ENCODE measurements around the gene CT47C1. TPM values are rescaled to one million over a fixed set of nuclear protein-coding genes. Genes with fewer than 3 reads are reported as not detected.

Gene CT47C1
- total RNA-seq, 1 donor from 2014 or later = not detected

DNA sequence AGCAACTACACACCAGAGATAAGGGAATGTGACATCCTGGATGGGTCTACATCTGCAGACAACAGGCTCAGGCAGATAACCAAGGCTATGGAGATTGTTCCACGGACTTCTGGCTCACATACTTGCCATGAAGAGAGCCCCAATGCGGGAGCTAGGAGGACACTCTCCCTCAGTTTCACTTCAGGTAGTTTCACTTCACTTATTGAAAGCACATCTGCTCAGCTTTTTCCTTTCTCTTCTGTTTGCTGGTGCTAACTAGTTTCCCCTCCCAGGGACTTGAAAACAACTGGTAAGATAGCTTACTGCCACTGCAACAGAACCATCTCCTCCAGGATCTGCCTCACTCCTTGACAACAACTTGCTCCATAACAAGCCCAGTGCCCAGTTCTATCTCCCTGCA lies 1.4 kb upstream of the CT47C1 start:
- no peak for ATAC-seq
- no peak for DNase-seq (ENCODE audit: low spot score)
- intact Hi-C loops (cut with DNase I) = no loop called here

DNA sequence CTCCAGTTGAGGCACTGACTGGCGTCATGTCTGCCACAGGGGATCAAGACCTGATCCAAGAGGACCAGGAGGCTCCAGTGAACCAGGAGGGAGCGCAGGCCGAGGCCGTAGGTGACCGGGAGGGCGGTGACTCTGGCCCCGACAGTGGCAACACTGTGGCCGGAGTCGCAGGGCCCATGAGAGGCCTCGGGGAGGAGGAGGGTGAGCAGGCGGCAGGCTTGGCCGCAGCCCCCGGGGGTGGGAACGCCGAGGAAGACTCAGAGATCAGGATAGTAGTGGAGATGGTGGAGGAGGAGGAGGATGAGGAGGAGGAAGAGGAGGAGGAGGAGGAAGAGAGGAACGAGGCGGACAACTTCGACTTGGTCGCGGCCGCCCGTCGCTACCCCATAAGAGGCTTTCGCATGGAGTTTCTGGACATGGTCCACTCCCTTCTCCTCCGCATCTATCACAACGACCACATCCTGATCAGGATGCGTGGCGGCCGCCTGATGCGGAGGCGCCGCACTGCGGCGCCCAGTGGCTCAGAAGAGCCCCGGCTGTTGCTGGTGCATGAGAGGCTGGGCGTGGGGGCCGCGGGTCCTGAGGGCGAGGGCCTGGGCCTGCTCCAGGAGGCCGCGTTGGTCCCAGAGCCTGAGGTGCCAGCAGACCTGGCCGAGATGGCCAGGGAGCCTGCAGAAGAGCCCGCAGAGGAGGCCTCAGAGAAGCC lies 560 bp downstream of the CT47C1 start:
- intact Hi-C loops (cut with DNase I) = no loop called here
- no peak for ATAC-seq
- no peak for DNase-seq (ENCODE audit: low spot score)

DNA sequence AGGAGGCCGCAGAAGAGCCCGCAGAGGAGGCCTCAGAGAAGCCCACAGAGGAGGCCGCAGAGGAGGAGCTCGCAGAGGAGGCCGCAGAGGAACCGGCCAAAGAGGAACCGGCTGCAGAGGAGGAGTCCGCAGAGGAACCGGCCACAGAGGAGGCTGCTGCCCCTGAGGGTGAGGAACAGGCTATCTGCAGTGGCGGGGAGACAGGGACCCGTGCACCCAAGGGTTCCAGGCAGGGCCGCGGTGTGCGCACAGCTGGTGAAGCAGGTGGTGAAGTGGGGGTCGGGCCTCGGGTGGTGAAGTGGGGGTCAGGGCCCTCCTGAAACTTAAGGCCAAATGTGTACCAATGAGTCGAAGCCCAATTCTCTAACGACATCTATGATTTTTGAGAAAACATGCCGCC lies 1.1 kb downstream of the CT47C1 start:
- no peak for DNase-seq (ENCODE audit: low spot score)
- intact Hi-C loops (cut with DNase I) = no loop called here
- ATAC-seq = no peak

DNA sequence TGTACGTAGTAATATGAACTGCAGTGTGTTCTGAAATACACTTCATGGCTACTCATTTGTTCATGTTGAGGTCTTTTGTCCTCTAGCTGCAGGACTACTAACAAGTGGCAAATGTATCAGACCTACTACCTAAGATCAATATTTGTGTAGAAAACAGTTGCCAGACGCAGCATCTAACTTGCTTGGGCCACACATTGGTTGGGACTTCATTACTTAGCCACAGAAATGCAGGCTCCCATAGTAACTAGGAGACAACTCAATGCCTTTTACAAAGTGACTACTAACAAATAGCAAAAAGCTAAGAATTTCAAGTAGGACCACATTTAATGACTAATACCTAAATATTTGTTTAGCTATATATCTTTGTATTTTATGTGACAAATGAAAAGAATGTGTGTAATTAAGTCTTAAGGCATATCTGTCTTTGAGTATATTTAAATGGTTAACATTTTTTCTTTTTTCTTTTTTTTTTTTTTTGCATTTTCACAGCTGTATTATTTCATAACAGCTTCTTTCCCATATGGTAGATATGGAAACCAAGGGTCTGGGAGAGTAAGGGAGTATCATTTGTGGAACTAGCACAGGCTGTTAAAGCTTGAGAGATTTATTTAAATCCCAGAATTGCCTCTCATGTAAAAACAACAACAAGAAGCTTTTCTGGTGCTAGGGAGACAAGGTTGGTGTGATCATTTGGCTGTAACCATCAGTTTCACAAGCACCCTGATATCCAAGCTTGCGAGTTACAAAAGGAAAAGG lies 2.7 kb downstream of the CT47C1 start:
- no peak for ATAC-seq

DNA sequence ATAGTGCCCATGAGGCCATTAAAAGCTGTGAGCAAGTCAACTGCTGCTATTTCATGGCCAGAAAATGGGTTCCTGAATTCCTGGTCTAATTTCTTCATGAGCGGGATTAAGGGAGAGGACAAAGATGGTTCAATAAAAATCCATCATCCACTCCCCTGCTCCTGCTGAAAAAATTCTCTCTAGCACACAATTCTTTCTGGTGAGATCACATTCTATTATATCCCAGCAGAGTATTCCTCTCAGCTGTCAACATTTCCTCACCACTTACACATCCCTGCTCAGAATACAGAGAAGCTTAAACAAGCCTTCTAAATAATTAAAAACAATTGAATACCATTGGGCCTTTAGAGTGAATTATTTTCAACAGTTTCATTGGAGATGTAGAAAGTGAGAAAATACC lies 9.5 kb downstream of the CT47C1 start:
- intact Hi-C loops (cut with DNase I) = no loop called here
- no peak for ATAC-seq

More for the DNA sequence above, 2.7 kb downstream of the CT47C1 start:
- DNase-seq (ENCODE audit: low spot score) = no peak
- intact Hi-C loops (cut with DNase I) = no loop called here

DNA sequence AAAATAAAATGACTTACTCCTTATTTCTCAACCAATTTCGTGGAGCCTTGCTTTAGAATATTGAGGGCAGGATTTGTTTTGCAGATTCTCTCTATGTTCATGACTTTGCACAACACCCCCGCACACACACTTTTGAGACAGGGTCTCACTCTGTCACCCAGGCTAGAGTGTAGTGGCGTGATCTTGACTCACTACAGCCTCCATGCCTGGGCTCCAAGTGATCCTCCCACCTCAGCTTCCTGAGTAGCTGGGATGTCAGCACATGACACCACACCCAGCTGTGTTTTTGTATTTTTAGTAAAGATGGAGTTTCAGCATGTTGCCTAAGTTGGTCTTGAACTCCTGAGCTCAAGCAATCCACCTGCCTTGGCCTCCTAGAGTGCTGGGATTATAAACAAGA lies 12.0 kb downstream of the CT47C1 start:
- intact Hi-C loops (cut with DNase I) = no loop called here
- DNase-seq (ENCODE audit: low spot score) = no peak
- ATAC-seq = no peak

More for the DNA sequence above, 9.5 kb downstream of the CT47C1 start:
- DNase-seq (ENCODE audit: low spot score) = no peak

DNA sequence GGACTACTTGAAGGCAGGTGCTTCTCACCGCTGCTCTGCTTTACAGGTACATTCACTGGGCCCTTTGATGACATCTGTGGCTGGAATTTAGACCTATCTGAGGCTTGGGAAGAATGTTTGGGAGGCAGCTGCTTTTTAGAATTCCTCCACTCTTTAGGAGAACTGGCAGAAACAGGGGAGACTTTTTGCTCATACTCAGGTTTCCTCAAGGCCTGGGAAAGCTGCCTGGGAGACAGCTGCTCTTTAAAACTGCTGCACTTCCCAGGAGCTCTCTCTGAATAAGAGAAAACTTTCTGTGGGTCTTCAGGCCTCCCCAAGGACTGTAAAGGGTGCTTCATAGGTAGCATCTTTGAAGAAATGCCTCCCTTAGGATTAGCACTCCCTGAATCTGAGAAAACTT lies 14.3 kb downstream of the CT47C1 start:
- intact Hi-C loops (cut with DNase I) = no loop called here
- no peak for DNase-seq (ENCODE audit: low spot score)
- no peak for ATAC-seq

DNA sequence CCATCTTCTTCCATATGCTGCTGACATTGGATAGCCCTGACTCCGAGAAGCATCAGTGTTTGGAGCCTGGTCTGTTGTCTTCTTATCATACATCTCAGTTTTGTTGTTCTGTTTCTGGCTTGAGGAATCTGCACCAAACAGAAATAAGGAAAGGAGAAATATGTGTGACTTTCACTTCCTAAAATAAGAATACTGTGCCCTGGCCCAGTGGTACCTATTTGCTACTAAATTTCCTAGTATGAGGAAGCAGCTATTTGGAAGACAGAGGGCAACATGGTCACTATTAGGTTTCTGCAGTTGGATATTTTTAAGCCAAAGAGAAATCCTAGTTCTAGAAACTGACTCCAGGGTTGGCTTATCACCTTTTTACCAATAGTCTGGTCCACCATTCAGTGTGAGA lies 16.8 kb downstream of the CT47C1 start:
- no peak for ATAC-seq
- no peak for DNase-seq (ENCODE audit: low spot score)
- intact Hi-C loops (cut with DNase I) = no loop called here

DNA sequence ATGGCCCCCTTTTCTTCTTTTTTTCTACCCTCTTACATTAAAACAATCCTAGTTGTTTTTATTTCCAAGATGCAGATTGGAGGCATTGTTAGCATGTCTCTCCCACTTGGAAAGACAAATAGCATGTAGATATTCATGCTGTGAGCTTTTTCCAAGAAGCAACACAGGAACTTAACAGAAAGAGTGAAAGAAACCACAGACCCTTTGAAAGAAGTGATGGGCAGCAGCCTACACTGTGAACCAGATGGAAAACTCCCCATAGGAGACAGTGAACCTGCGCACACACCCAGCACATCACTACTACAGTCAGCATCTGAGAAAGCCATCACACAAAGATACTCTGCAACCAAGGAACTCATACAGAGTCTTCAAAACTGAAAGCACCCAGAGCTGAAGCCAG lies 17.8 kb downstream of the CT47C1 start:
- ATAC-seq (no peak), DNase-seq (ENCODE audit: low spot score) (no peak)
- intact Hi-C loops (cut with DNase I) = no loop called here

DNA sequence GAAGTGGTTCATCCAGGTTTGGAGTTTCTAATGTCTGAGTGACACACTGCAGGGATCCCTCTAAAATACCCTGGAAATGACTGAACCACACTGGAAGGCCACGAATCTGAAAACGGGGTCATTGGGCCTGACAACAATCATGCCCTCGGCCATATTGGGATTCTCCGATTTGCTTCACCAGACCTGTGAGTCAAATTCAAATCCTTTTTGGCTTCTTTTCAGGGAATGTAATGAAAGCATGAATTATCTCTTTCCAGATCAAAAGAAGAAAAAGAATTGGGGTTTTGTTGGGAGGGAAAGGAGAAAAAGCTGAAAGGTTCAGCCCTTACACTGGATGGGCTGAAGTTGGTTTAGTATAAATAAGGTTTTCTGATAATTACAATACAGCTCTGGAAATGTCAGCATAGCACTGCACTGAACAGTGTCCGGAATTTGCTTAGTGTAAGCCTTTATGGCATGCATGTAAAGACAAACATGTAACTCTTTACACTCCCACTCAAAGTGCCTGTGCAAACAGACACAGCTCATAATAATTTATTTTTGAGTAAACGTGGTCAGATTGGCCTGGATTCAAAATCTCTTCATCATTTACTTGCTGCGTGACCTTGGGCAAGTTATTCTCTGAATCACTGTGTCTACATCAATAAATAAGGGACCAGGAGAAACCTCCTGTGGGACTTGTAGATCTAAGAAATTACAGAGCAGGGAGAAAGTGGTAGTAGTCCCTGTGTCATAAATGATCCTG lies 21.4 kb downstream of the CT47C1 start:
- DNase-seq (ENCODE audit: low spot score) = no peak
- intact Hi-C loops (cut with DNase I) = no loop called here
- no peak for ATAC-seq

DNA sequence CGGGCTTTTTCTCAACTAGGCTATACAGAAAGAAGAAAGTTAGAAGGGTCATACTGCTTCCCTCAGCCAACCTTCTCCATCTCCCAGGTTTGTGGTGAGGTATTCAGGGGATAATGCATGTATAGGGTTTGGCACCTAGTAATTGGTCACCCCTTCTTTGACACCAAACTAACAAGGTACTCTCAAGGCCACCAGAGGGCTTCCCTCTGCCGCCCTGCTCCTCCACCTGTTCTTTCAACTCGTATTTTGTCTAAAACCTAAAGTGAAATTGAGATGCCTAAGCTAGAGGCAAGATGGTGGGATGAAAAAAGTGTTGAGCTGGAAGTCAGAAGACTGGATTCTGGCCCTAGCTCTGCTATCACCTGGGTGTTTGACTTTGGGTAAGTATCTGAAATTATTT lies 22.0 kb downstream of the CT47C1 start:
- no peak for ATAC-seq
- intact Hi-C loops (cut with DNase I) = no loop called here
- no peak for DNase-seq (ENCODE audit: low spot score)

DNA sequence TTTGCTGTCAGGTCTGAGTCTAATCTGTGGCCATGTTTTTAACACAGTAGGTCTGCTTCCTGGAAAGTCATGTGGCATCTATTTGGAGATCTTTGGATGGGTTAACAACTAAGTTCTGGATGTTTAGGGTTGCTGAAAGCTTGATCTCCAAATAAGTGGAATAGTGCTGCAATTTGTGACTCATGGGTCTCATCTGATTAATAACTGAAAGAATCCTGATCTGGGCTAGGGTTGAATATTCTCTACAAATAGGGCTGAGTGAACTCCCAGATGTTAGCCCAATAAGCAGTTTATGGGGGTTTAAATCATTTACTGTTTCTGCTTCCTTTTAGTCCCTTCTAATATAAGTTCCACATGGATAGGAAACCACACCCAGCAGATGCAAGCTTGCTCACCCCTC lies 23.1 kb downstream of the CT47C1 start:
- intact Hi-C loops (cut with DNase I) = no loop called here
- no peak for ATAC-seq
- no peak for DNase-seq (ENCODE audit: low spot score)

DNA sequence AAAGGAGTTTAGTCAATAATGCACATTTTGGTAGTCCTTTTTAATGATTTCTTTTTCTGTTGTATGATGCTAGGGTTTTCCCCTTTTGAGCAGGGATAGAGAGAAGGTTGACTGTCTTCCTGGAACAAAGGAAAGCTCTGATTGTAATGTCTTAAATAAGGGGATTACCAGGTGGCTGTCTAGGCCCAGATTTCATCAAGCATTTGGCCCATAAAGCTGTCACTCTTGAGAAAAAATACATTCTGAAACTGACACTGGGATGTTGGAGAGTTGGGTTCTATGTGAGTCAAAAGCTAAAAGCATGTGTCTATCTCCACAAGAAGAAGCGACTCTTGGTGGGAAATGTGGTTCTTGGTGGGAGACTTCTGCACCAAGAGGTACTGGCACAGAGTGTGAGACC lies 28.4 kb downstream of the CT47C1 start:
- intact Hi-C loops (cut with DNase I) = no loop called here
- ATAC-seq = no peak
- DNase-seq (ENCODE audit: low spot score) = no peak

DNA sequence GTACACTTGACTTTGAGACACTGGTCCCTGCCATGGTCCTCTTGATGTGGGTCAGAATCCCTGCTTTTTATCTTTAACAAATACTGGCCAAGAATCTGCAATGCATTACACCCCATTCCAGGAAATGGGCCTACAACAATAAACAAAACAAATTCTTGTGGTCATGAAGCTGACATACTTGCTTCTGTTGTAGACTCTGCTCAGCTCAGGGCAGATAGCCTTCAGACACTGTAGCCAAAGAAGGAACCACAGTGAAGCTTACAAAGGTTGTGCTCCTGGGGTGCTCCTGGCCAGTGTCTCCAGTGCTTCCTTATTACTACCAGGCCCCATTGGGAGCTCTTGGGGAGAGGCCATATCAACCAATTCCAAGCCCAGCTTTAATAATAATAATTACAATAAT lies 33.0 kb downstream of the CT47C1 start:
- no peak for DNase-seq (ENCODE audit: low spot score)
- intact Hi-C loops (cut with DNase I) = no loop called here
- peak; percentile 81 for ATAC-seq

DNA sequence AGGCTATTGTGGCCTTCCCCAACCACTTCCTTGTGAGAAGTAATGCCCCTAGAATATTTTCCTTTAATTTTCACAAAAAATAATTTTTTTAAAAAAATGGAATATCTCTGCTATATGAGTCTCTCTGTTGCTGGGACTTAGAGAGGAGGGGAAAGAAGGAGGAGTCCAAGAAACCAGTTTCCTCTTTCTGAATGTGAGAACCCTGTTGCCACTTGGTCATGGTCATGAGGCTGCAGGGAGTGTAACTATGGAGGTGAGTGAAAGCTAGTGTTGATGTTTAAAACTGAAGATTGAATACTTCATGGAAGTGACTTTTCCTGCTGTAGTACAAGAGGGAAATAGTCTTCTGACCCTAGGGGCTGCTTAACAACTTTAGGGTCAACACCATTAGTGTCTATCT lies 34.4 kb downstream of the CT47C1 start:
- DNase-seq (ENCODE audit: low spot score) (no peak), ATAC-seq (no peak)
- intact Hi-C loops (cut with DNase I) = no loop called here

DNA sequence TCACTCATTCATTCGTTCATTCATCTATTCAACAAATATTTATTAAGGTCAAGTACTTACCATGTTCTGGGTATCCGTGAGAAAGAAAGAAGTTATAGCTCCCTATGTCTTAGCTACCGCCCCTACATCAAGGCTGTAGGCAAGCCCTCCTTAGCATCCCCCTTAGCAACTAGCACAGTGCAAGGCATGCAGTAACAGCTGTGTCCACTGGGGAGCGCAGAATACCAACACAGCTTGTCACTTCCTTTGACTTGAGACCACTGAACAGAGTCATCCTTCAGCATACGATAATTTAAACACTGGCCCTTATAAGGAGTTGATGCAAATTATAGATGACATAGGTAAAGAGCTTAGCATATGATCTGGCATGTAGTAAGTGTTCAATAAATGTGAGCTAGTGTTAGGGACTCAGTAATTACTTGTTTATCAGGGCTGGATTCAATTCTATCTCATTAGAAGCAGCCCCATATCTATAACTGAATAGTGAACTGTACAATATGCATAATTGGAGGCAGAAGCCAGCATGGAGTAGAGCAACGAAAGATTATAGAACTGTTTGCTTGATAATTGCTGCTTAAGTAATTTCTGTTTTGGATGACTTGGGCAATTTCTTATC lies 46.1 kb downstream of the CT47C1 start:
- intact Hi-C loops (cut with DNase I) = no loop called here
- peak; percentile 63 for DNase-seq (ENCODE audit: low spot score)
- ATAC-seq = peak; percentile 70

DNA sequence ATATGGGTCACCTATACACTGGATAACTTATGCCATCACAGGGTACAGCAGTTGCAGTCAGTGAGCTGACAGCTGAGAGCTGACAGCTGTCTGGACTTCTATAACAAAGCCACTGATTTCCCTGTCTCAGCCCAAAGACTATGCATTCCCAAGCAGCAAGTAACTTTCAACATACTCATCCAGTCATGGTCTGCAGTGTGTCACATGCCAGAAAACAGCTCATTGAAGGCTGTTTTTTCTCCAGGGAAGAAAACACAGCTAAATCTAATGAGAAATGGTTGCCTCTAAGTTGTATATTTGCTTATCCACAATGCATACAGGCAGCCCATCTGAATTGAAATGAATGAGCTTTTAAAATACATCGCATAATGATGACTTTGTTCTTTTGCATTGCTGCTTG lies 48.5 kb downstream of the CT47C1 start:
- no peak for ATAC-seq
- DNase-seq (ENCODE audit: low spot score) = no peak
- intact Hi-C loops (cut with DNase I) = no loop called here

Measured in sciatic nerve (tissue), 2 donors.